K562 (cell line): ENCODE data around the gene RAB26. TPM values are rescaled to one million over a fixed set of nuclear protein-coding genes. Genes with fewer than 3 reads are reported as not detected.

Source experiments
- ATAC-seq: fragments of 200-7000 bp; cut with Tn5 transposase; 3 replicates; pipeline ENCODE4 v1.9.1; 2020; ENCODE audit warnings: moderate library complexity
- BruUV-seq: library from RNA; stranded (reverse); fragments of 400-500 nt; replicated peaks from 2 replicates; lab custom pipeline; 2021; lab: Mats Ljungman, UMichigan
- CTCF ChIA-PET: fragments of 300-600 bp; formaldehyde crosslinking; extraction: SDS; loops from one replicate; lab custom pipeline; 2021; ENCODE audit warnings: low intra/inter-chr PET ratio; lab: Yijun Ruan, JAX
- POLR2A ChIA-PET: fragments of 300-600, 350-650 bp; sonication (Branson Sonifier 250); formaldehyde crosslinking; extraction: SDS; loops from one replicate; lab custom pipeline; 2021; ENCODE audit warnings: antibody characterized with exemption, inconsistent platforms; lab: Yijun Ruan, JAX
- DNase-seq, 4 experiments: peaks; one replicate each; pipeline versions ENCODE4 v3.0.0 to v3.0.0-alpha.2; 2011 to 2018; ENCODE audit warnings: low spot score in 3 of 4, mixed read lengths in 3 of 4; ENCODE audit errors: extremely low read depth in 1 of 4
- FAIRE-seq: peaks from 2 replicates; lab custom pipeline; 2011; peaks lifted over from hg19 to GRCh38; lab: Jason Lieb, UNC
- H2AFZ ChIP-seq: 2 replicates; pipeline ENCODE4 v1.6.0; 2011; ENCODE audit warnings: low read depth, low read length, control low read depth, inconsistent platforms
- H3K27ac ChIP-seq: fragments of 200-600 bp; 3 replicates; pipeline ENCODE4 v1.8.0; 2011; ENCODE audit warnings: low read depth, mild to moderate bottlenecking, control low read depth, inconsistent platforms, low read length, moderate library complexity, mixed read lengths; ENCODE audit errors: extremely low read depth
- H3K27me3 ChIP-seq, 2 experiments: fragments of 300-600 bp in 1 of 2; 2 replicates in 1 of 2; 3 replicates in 1 of 2; pipeline versions ENCODE4 v1.6.0 to v1.8.0; 2011; ENCODE audit warnings: inconsistent platforms in 2 of 2, low read length in 2 of 2, mild to moderate bottlenecking in 1 of 2, mixed read lengths in 1 of 2, moderate library complexity in 1 of 2; ENCODE audit not compliant: control insufficient read depth in 2 of 2, insufficient read depth in 2 of 2
- H3K36me3 ChIP-seq: fragments of 300-600 bp; 3 replicates; pipeline ENCODE4 v1.8.0; 2011; ENCODE audit warnings: mild to moderate bottlenecking, low read length, inconsistent platforms; ENCODE audit not compliant: control insufficient read depth, insufficient read depth
- H3K4me1 ChIP-seq, 2 experiments: fragments of 200-600 bp in 1 of 2; replicated peaks in 1 of 2; 2 replicates in 1 of 2; 3 replicates in 1 of 2; pipeline versions ENCODE4 v1.5.1 to v1.8.0; 2011; ENCODE audit warnings: inconsistent platforms in 2 of 2, low read length in 2 of 2, mild to moderate bottlenecking in 1 of 2, mixed read lengths in 1 of 2, moderate library complexity in 1 of 2; ENCODE audit not compliant: control insufficient read depth in 2 of 2, insufficient read depth in 2 of 2
- H3K4me2 ChIP-seq: 2 replicates; pipeline ENCODE4 v1.6.1; 2011; ENCODE audit warnings: low read length, control low read depth, inconsistent platforms, mixed read lengths; ENCODE audit not compliant: insufficient read depth
- H3K4me3 ChIP-seq: fragments of 200-600 bp; sonication (generic), shearing (Covaris generic); 2 replicates; pipeline ENCODE4 v1.5.1; 2016; ENCODE audit warnings: control low read depth, inconsistent platforms
- H3K79me2 ChIP-seq: fragments of 200-600 bp; 3 replicates; pipeline ENCODE4 v1.8.0; 2011; ENCODE audit warnings: low read length, inconsistent platforms; ENCODE audit not compliant: control insufficient read depth, insufficient read depth
- H3K9ac ChIP-seq, 2 experiments: 2 replicates each; pipeline versions ENCODE4 v1.6.0 to v1.6.1; 2011; ENCODE audit warnings: low read depth in 2 of 2, low read length in 2 of 2, control low read depth in 1 of 2, inconsistent platforms in 1 of 2, mild to moderate bottlenecking in 1 of 2, mixed read lengths in 1 of 2; ENCODE audit not compliant: insufficient read depth in 1 of 2
- H3K9me1 ChIP-seq: one replicate; pipeline ENCODE4 v1.6.0; 2011; ENCODE audit warnings: inconsistent platforms, mild to moderate bottlenecking, low read length, moderate library complexity; ENCODE audit not compliant: control insufficient read depth, insufficient read depth
- H3K9me3 ChIP-seq: replicated peaks from 2 replicates; pipeline ENCODE4 v1.5.1; 2011; ENCODE audit warnings: low read depth, low read length, inconsistent platforms; ENCODE audit not compliant: control insufficient read depth, insufficient read depth
- H4K20me1 ChIP-seq: replicated peaks from 2 replicates; pipeline ENCODE4 v1.6.1; 2011; ENCODE audit warnings: low read length, inconsistent platforms, mixed read lengths; ENCODE audit not compliant: control insufficient read depth, insufficient read depth
- ARID3B ChIP-seq: fragments of 250-450 bp; sonication (Bioruptor Pico); IDR thresholded peaks from 2 replicates; pipeline ENCODE4 v1.4.0; 2020; ENCODE audit warnings: borderline replicate concordance
- IFI16 ChIP-seq: fragments of 250-450 bp; sonication (Bioruptor Pico); IDR thresholded peaks from 2 replicates; pipeline ENCODE4 v2.1.2; 2022; ENCODE audit warnings: mild to moderate bottlenecking, inconsistent platforms
- IRF2 ChIP-seq: sonication (generic); formaldehyde crosslinking; IDR thresholded peaks from 2 replicates; pipeline ENCODE4 v1.8.1; 2022; ENCODE audit warnings: mild to moderate bottlenecking, missing genetic modification reagents
- MAFG ChIP-seq: fragments of 450-650 bp; conservative IDR thresholded peaks from 2 replicates; pipeline ENCODE4 v1.6.1; 2016; ENCODE audit warnings: missing genetic modification characterization, missing compliant biosample characterization
- MNT ChIP-seq, 2 experiments: fragments of 450-650 bp; conservative IDR thresholded peaks; 2 replicates each; pipeline ENCODE4 v1.6.1; 2017; ENCODE audit warnings: mild to moderate bottlenecking in 2 of 2, moderate library complexity in 2 of 2
- PRDM10 ChIP-seq: fragments of 450-650 bp; IDR thresholded peaks from 2 replicates; pipeline ENCODE4 v1.6.1; 2018; ENCODE audit not compliant: partially characterized antibody
- PREB ChIP-seq: sonication (generic); formaldehyde crosslinking; IDR thresholded peaks from 2 replicates; pipeline ENCODE4 v1.8.1; 2023; ENCODE audit warnings: mild to moderate bottlenecking, missing genetic modification reagents
- THRA ChIP-seq: fragments of 450-650 bp; IDR thresholded peaks from 2 replicates; pipeline ENCODE4 v1.6.1; 2017; ENCODE audit warnings: mild to moderate bottlenecking, moderate library complexity
- ZNF175 ChIP-seq: fragments of 200-800 bp; sonication (Bioruptor generic); IDR thresholded peaks from 2 replicates; pipeline ENCODE4 v1.6.1; 2016; ENCODE audit warnings: low read depth, mild to moderate bottlenecking, missing genetic modification characterization, missing compliant biosample characterization
- ZNF274 ChIP-seq: IDR thresholded peaks from 2 replicates; pipeline ENCODE4 v1.6.1; 2011; ENCODE audit warnings: low read depth, mild to moderate bottlenecking, low read length, moderate library complexity, borderline replicate concordance
- ZNF347 ChIP-seq: fragments of 450-650 bp; formaldehyde crosslinking; IDR thresholded peaks from 2 replicates; pipeline ENCODE4 v1.4.0; 2020; ENCODE audit warnings: low read depth, mild to moderate bottlenecking, moderate library complexity
- ZNF384 ChIP-seq: IDR thresholded peaks from 2 replicates; pipeline ENCODE4 v1.6.1; 2012; ENCODE audit warnings: low read depth, low read length, improper control_type of control experiment
- ZNF507 ChIP-seq: conservative IDR thresholded peaks from 2 replicates; pipeline ENCODE4 v1.6.1; 2017; ENCODE audit warnings: missing genetic modification characterization, missing compliant biosample characterization
- WGBS: fragments of 100-300 bp; shearing (Covaris generic); methylation state at CpG from one replicate; pipeline ENCODE4 v1.1.6; 2016; ENCODE audit warnings: low coverage, mixed read lengths; ENCODE audit not compliant: insufficient coverage; ENCODE audit errors: missing lambda C conversion rate; 5-methylcytosine and 5-hydroxymethylcytosine counted together
- in situ Hi-C: fragments of 300-500 bp; cut with MboI; formaldehyde crosslinking; loops from 4 replicates; pipeline ENCODE4 v1.15.0; 2018; ENCODE audit warnings: inconsistent platforms, mixed read lengths
- intact Hi-C: fragments of 100-400 bp; cut with micrococcal nuclease; formaldehyde crosslinking; loops from 2 replicates; pipeline ENCODE4 v1.14.2; 2022
- polyA plus RNA-seq, 8 experiments: library from polyadenylated mRNA; depleted of rRNA in 4 of 8; stranded (reverse) in 5 of 8; unstranded in 3 of 8; fragments of >200 nt; fragmentation: Nextera tagmentation in 2 of 8; fragmentation: Illumina TruSeq in 1 of 8; extraction: Ambion mirVana in 2 of 8; extraction: Trizol in 1 of 8; gene quantifications; 2 replicates each; pipeline versions ENCODE4 v1.2.1 to v1.2.3, GENCODE V29; 2011 to 2014; ENCODE audit warnings: inconsistent platforms in 1 of 8, missing spikeins in 1 of 8
- total RNA-seq, 7 experiments: library from RNA; depleted of rRNA in 6 of 7; stranded (reverse); fragments of >200 nt in 6 of 7; fragmentation: Illumina TruSeq in 2 of 7; extraction: Trizol in 2 of 7; gene quantifications; 2 replicates each; pipeline versions ENCODE4 v1.2.1 to v1.2.3, GENCODE V29; 2011 to 2021; ENCODE audit warnings: low replicate concordance in 1 of 7

Gene RAB26
- total and polyA plus RNA-seq, 9 of the 15 experiments (the other 6 are each of a cell fraction or from before 2014, with no cell fraction given): 0.25 to 6.1 (median 2.1) TPM

GRCh38 chr16:2181952-2182351 is 33.5 kb downstream of the RAB26 start:
- H3K9me3 ChIP-seq: no peaks in the 10 kb centered on the region
- in situ Hi-C loops (no loop called here), intact Hi-C loops (no loop called here)
- H3K36me3 ChIP-seq: peaks cover 8% of the 10 kb centered on the region; the same call in 1 of the 3 replicates
- H3K4me2 ChIP-seq: no peak overlapping the region
- ChIA-PET POLR2A (no interaction called here), CTCF (no interaction called here)
- FAIRE-seq (no peak), ATAC-seq (no peak), DNase-seq (no peak)
- no peaks in the 10 kb centered on the region for H3K9me1 ChIP-seq
- 85% methylated on average over 15 of the region's 20 CpGs for WGBS
- H3K27ac ChIP-seq: no peak overlapping the region
- H3K27me3 ChIP-seq: no peaks in the 10 kb centered on the region
- H2AFZ ChIP-seq: no peak overlapping the region
- no peak overlapping the region for H3K4me3 ChIP-seq
- H3K4me1 ChIP-seq: peaks cover 2 to 95% of the 10 kb centered on the region in 2 experiments; a peak in 3 of 5 replicates
- no TSS peak for BruUV-seq
- H3K79me2 ChIP-seq: no peaks in the 10 kb centered on the region
- H3K9ac ChIP-seq: peak overlapping the region in 1 of 2 experiments; percentile 83; a peak in 2 of 4 replicates
- no peaks in the 10 kb centered on the region; the same call in 1 of the 2 replicates for H4K20me1 ChIP-seq
- no peak for TF ChIP-seq IRF2
- no peak for TF ChIP-seq PREB
- no peak for TF ChIP-seq ZNF384
- TF ChIP-seq ZNF175 (CRISPR knock-in tag): no peak
- no peak for TF ChIP-seq PRDM10
- no peak for TF ChIP-seq ZNF274
- no peak for TF ChIP-seq MAFG (tag)
- TF ChIP-seq ZNF507 (tag): no peak
- TF ChIP-seq THRA: no peak
- no peak for TF ChIP-seq ARID3B (CRISPR knock-in tag)
- TF ChIP-seq IFI16 (CRISPR knock-in tag): no peak
- no peak for TF ChIP-seq ZNF347 (CRISPR knock-in tag)
- TF ChIP-seq MNT (conservative IDR thresholded peaks at IDR 0.05): no peak
